CD14-positive monocyte (primary cell): ENCODE results near the gene STARD7. TPM values are rescaled to one million over a fixed set of nuclear protein-coding genes. Genes with fewer than 3 reads are reported as not detected.
"Not testable (repeated sequence)": the region's sequence is repeated elsewhere in the genome, so short reads cannot be mapped to it uniquely, and the experiment has no call there.

Source experiments
- DNase-seq, 3 donors: peaks; one replicate each; pipeline ENCODE4 v3.0.0-alpha.2; 2011 to 2022
- H2AFZ ChIP-seq: 2 replicates; pipeline ENCODE4 v1.6.0; 2012; ENCODE audit warnings: mild to moderate bottlenecking, low read depth, low read length, inconsistent platforms; ENCODE audit not compliant: insufficient read depth, poor library complexity, severe bottlenecking
- H3K27ac ChIP-seq, 2 donors: 1 replicate in 1 of 2; 2 replicates in 1 of 2; pipeline ENCODE4 v1.5.1; 2012 to 2013; ENCODE audit warnings: low read length in 2 of 2, control low read depth in 1 of 2, inconsistent platforms in 1 of 2, low read depth in 1 of 2, mild to moderate bottlenecking in 1 of 2
- H3K27me3 ChIP-seq, 2 donors: one replicate each; pipeline versions ENCODE4 v1.6.0 to v1.6.1; 2011 to 2013; ENCODE audit warnings: low read length in 2 of 2; ENCODE audit not compliant: control insufficient read depth in 2 of 2, insufficient read depth in 2 of 2
- H3K36me3 ChIP-seq, 2 donors: replicated peaks in 1 of 2; 1 replicate in 1 of 2; 2 replicates in 1 of 2; pipeline versions ENCODE4 v1.5.1 to v1.6.1; 2012 to 2013; ENCODE audit warnings: low read length in 2 of 2, control low read depth in 1 of 2, inconsistent platforms in 1 of 2, mild to moderate bottlenecking in 1 of 2; ENCODE audit not compliant: insufficient read depth in 2 of 2, control insufficient read depth in 1 of 2
- H3K4me1 ChIP-seq, 2 donors: 1 replicate in 1 of 2; 2 replicates in 1 of 2; pipeline versions ENCODE4 v1.5.1 to v1.6.1; 2012 to 2013; ENCODE audit warnings: low read length in 2 of 2, control low read depth in 1 of 2, inconsistent platforms in 1 of 2, mild to moderate bottlenecking in 1 of 2, moderate library complexity in 1 of 2; ENCODE audit not compliant: insufficient read depth in 2 of 2, control insufficient read depth in 1 of 2
- H3K4me2 ChIP-seq: replicated peaks from 2 replicates; pipeline ENCODE3; 2012; ENCODE audit warnings: low read length, moderate library complexity, mild to moderate bottlenecking; ENCODE audit not compliant: poor library complexity, severe bottlenecking; ENCODE audit errors: extremely low read depth
- H3K4me3 ChIP-seq, 3 experiments: fragments of 200-600 bp in 1 of 3; sonication (generic) in 1 of 3; replicated peaks in 1 of 3; 1 replicate in 2 of 3; 2 replicates in 1 of 3; pipeline ENCODE4 v1.5.1; 2011 to 2013; ENCODE audit warnings: low read length in 3 of 3, mild to moderate bottlenecking in 3 of 3, control low read depth in 2 of 3, low read depth in 2 of 3, inconsistent platforms in 1 of 3, moderate library complexity in 1 of 3
- H3K79me2 ChIP-seq: 2 replicates; pipeline ENCODE4 v1.6.0; 2012; ENCODE audit warnings: mild to moderate bottlenecking, control low read depth, inconsistent platforms, low read length, moderate library complexity; ENCODE audit not compliant: insufficient read depth
- H3K9ac ChIP-seq: 2 replicates; pipeline ENCODE4 v1.6.0; 2017; ENCODE audit warnings: low read length, mild to moderate bottlenecking; ENCODE audit not compliant: insufficient read depth, poor library complexity, severe bottlenecking
- H3K9me3 ChIP-seq, 2 donors: replicated peaks in 1 of 2; 1 replicate in 1 of 2; 2 replicates in 1 of 2; pipeline versions ENCODE4 v1.5.1 to v1.6.1; 2012 to 2013; ENCODE audit warnings: low read length in 2 of 2, control low read depth in 1 of 2; ENCODE audit not compliant: control insufficient read depth in 1 of 2, insufficient read depth in 1 of 2
- H4K20me1 ChIP-seq: 2 replicates; pipeline ENCODE4 v1.6.0; 2012; ENCODE audit warnings: mild to moderate bottlenecking, low read length, control low read depth, moderate library complexity; ENCODE audit not compliant: insufficient read depth
- H3K27ac Mint-ChIP-seq, 7 donors: one replicate each; pipeline ENCODE4 v1.8.0; 2020; ENCODE audit warnings: mild to moderate bottlenecking in 7 of 7, mixed read lengths in 7 of 7, moderate library complexity in 6 of 7, inconsistent platforms in 2 of 7
- H3K27me3 Mint-ChIP-seq, 3 donors: one replicate each; pipeline ENCODE4 v1.8.0; 2021 to 2022; ENCODE audit warnings: low read depth in 3 of 3, mild to moderate bottlenecking in 3 of 3, mixed read lengths in 3 of 3, moderate library complexity in 3 of 3, inconsistent platforms in 1 of 3
- H3K36me3 Mint-ChIP-seq, 2 donors: one replicate each; pipeline ENCODE4 v1.8.0; 2020; ENCODE audit warnings: mixed read lengths in 2 of 2, inconsistent platforms in 1 of 2, mild to moderate bottlenecking in 1 of 2
- H3K4me1 Mint-ChIP-seq: one replicate; pipeline ENCODE4 v1.8.0; 2020; ENCODE audit warnings: mild to moderate bottlenecking, mixed read lengths
- H3K4me3 Mint-ChIP-seq, 2 donors: one replicate each; pipeline ENCODE4 v1.8.0; 2020; ENCODE audit warnings: mild to moderate bottlenecking in 2 of 2, mixed read lengths in 2 of 2, moderate library complexity in 1 of 2
- H3K9me3 Mint-ChIP-seq, 7 donors: one replicate each; pipeline ENCODE4 v1.8.0; 2020 to 2022; ENCODE audit warnings: mixed read lengths in 7 of 7, mild to moderate bottlenecking in 6 of 7, moderate library complexity in 6 of 7, inconsistent platforms in 2 of 7
- CTCF ChIP-seq: fragments of 200-600 bp; IDR thresholded peaks from one replicate; pipeline ENCODE4 v1.8.0; 2022; ENCODE audit warnings: antibody characterized with exemption, mild to moderate bottlenecking
- WGBS: methylation state at CpG from one replicate; pipeline ENCODE4 v1.1.5; 2013; ENCODE audit warnings: missing lambda C conversion rate; ENCODE audit not compliant: insufficient coverage; 5-methylcytosine and 5-hydroxymethylcytosine counted together
- intact Hi-C, 2 donors: fragments of 100-400 bp; cut with micrococcal nuclease; formaldehyde crosslinking; loops; one replicate each; pipeline versions ENCODE4 v1.15.0 to v1.15.1; 2023
- polyA plus RNA-seq, 3 donors: library from polyadenylated mRNA; depleted of rRNA in 1 of 3; unstranded in 2 of 3; stranded (reverse) in 1 of 3; fragments of 300-500 nt in 2 of 3; fragments of >200 nt in 1 of 3; fragmentation: Illumina TruSeq in 2 of 3; gene quantifications; 1 replicate in 2 of 3; 2 replicates in 1 of 3; pipeline ENCODE4 v1.2.3, GENCODE V29; 2012 to 2021

STARD7 gene
- polyA plus RNA-seq, 3 donors: 38.0 to 179 (median 172) TPM

GRCh38 chr2:96225016-96225533, 16.4 kb upstream of the STARD7 start:
- 0% methylated on average over 1 of the region's 3 CpGs for WGBS
- Mint-ChIP-seq H3K27me3 (no peaks in the 10 kb centered on the region), H3K27ac (peak overlapping the region; percentile 78 to 97 (median 96)), H3K9me3 (no peaks in the 10 kb centered on the region), H3K4me3 (peak overlapping the region in 1 of 2 donors; percentile 33), H3K36me3 (peaks cover 5 to 12% of the 10 kb centered on the region in 2 donors), H3K4me1 (peaks cover 40% of the 10 kb centered on the region)
- no peak overlapping the region for H3K9ac ChIP-seq
- peak; percentile 60 to 96 (median 87) for DNase-seq
- peaks cover 40% of the 10 kb centered on the region in 2 donors for H3K4me1 ChIP-seq
- peak overlapping the region in 1 of 3 experiments; percentile 51 for H3K4me3 ChIP-seq
- H3K4me2 ChIP-seq: peak overlapping the region; percentile 58
- H2AFZ ChIP-seq: peak overlapping the region; percentile 29
- peaks cover 32% of the 10 kb centered on the region for H3K79me2 ChIP-seq
- intact Hi-C loops: loop anchor here in 1 of 2 donors (5.0 kb wide), 1 partner anchor 37 kb away; no protein-coding TSS in a partner anchor
- no peaks in the 10 kb centered on the region for H3K9me3 ChIP-seq
- H3K36me3 ChIP-seq: peaks cover 0 to 4% of the 10 kb centered on the region in 2 donors
- no peaks in the 10 kb centered on the region for H3K27me3 ChIP-seq
- TF ChIP-seq CTCF: no peak
- no peaks in the 10 kb centered on the region for H4K20me1 ChIP-seq
- H3K27ac ChIP-seq: peak overlapping the region; percentile 89 to 90

GRCh38 chr2:96221106-96221505, 12.5 kb upstream of the STARD7 start:
- H3K27ac ChIP-seq, H3K4me3 ChIP-seq, H2AFZ ChIP-seq, H3K4me2 ChIP-seq, H3K36me3 Mint-ChIP-seq, H3K9ac ChIP-seq, H3K36me3 ChIP-seq, H3K27me3 ChIP-seq, H3K9me3 ChIP-seq, H3K27me3 Mint-ChIP-seq, H3K9me3 Mint-ChIP-seq, H4K20me1 ChIP-seq, intact Hi-C loops: not testable (repeated sequence)
- Histone ChIP-seq H3K79me2 (peaks cover 37% of the 10 kb centered on the region), H3K4me1 (peaks cover 50 to 51% of the 10 kb centered on the region in 2 donors)
- WGBS: no CpG with 5 or more reads among the region's 1 CpG
- Mint-ChIP-seq H3K4me1 (peaks cover 67% of the 10 kb centered on the region), H3K27ac (peak overlapping the region in 5 of 7 donors; percentile 40 to 84 (median 50)), H3K4me3 (peak overlapping the region in 1 of 2 donors; percentile 21)
- peak in 2 of 3 donors; percentile 59 to 66 for DNase-seq

GRCh38 chr2:96219959-96220358, 11.3 kb upstream of the STARD7 start:
- H3K36me3 Mint-ChIP-seq, H3K4me3 ChIP-seq, H3K9ac ChIP-seq, H2AFZ ChIP-seq, H3K9me3 ChIP-seq, H4K20me1 ChIP-seq, H3K27me3 ChIP-seq, H3K9me3 Mint-ChIP-seq, intact Hi-C loops, H3K27me3 Mint-ChIP-seq, H3K36me3 ChIP-seq, DNase-seq, H3K4me3 Mint-ChIP-seq, H3K4me2 ChIP-seq, H3K27ac ChIP-seq: not testable (repeated sequence)
- 100% methylated on average over 2 of the region's 4 CpGs for WGBS
- Histone ChIP-seq H3K79me2 (peaks cover 41% of the 10 kb centered on the region), H3K4me1 (peaks cover 42 to 50% of the 10 kb centered on the region in 2 donors)
- Mint-ChIP-seq H3K4me1 (peaks cover 59% of the 10 kb centered on the region), H3K27ac (peak overlapping the region in 2 of 7 donors; percentile 18 to 56)
